PC-9 (cell line): ENCODE results near the gene RYR2. TPM values are rescaled to one million over a fixed set of nuclear protein-coding genes. Genes with fewer than 3 reads are reported as not detected.

Experiments used
- BruUV-seq: library from RNA; stranded (reverse); fragments of 400-500 nt; replicated peaks from 2 replicates; lab custom pipeline; 2021; lab: Mats Ljungman, UMichigan
- CTCF ChIA-PET: fragments of 300-600 bp; sonication (Branson Sonifier 250); formaldehyde crosslinking; loops from one replicate; lab custom pipeline; 2022; ENCODE audit warnings: antibody characterized with exemption; lab: Charles Lee
- POLR2A ChIA-PET: fragments of 300-600 bp; sonication (Branson Sonifier 250); formaldehyde crosslinking; loops from one replicate; lab custom pipeline; 2022; ENCODE audit warnings: antibody characterized with exemption; ENCODE audit not compliant: unreplicated experiment; lab: Charles Lee
- DNase-seq, 2 experiments: peaks; one replicate each; pipeline versions ENCODE4 v3.0.0 to v3.0.0-alpha.2; 2015 to 2022; ENCODE audit warnings: mixed read lengths in 1 of 2
- H2AFZ ChIP-seq: fragments of 200-600 bp; sonication (generic); 2 replicates; pipeline ENCODE4 v1.8.1; 2017; ENCODE audit warnings: antibody characterized with exemption
- H3F3A ChIP-seq: fragments of 200-600 bp; sonication (generic); 2 replicates; pipeline ENCODE4 v1.8.1; 2017; ENCODE audit warnings: antibody characterized with exemption, mild to moderate bottlenecking, low read depth; ENCODE audit not compliant: insufficient read depth
- H3K27ac ChIP-seq: fragments of 200-600 bp; sonication (generic); 2 replicates; pipeline ENCODE4 v1.6.1; 2016; ENCODE audit warnings: mixed run types
- H3K27me3 ChIP-seq: fragments of 200-600 bp; sonication (generic); 2 replicates; pipeline ENCODE4 v1.6.1; 2016; ENCODE audit warnings: low read depth, mixed run types; ENCODE audit not compliant: insufficient read depth
- H3K36me3 ChIP-seq: fragments of 200-600 bp; sonication (generic); 2 replicates; pipeline ENCODE4 v1.6.1; 2016; ENCODE audit warnings: low read depth, mixed run types
- H3K4me1 ChIP-seq: fragments of 200-600 bp; sonication (generic); replicated peaks from 2 replicates; pipeline ENCODE4 v1.6.1; 2016; ENCODE audit warnings: mixed run types; ENCODE audit not compliant: insufficient read depth
- H3K4me2 ChIP-seq: fragments of 200-600 bp; sonication (generic); 2 replicates; pipeline ENCODE4 v1.6.1; 2017; ENCODE audit warnings: mixed run types
- H3K4me3 ChIP-seq: fragments of 200-600 bp; sonication (generic); 2 replicates; pipeline ENCODE4 v1.6.1; 2016; ENCODE audit warnings: mixed run types
- H3K79me2 ChIP-seq: fragments of 200-600 bp; sonication (generic); 2 replicates; pipeline ENCODE4 v1.6.1; 2017; ENCODE audit warnings: low read depth, mixed run types
- H3K9me2 ChIP-seq: fragments of 200-600 bp; sonication (generic); 2 replicates; pipeline ENCODE4 v1.8.1; 2017; ENCODE audit warnings: mild to moderate bottlenecking; ENCODE audit not compliant: insufficient read depth
- H3K9me3 ChIP-seq: fragments of 200-600 bp; sonication (generic); 2 replicates; pipeline ENCODE4 v1.8.1; 2016; ENCODE audit warnings: low read depth; ENCODE audit not compliant: insufficient read depth
- H4K20me1 ChIP-seq: fragments of 200-600 bp; sonication (generic); 2 replicates; pipeline ENCODE4 v1.8.1; 2017; ENCODE audit not compliant: insufficient read depth
- EZH2 ChIP-seq: fragments of 200-600 bp; sonication (generic); IDR thresholded peaks from 2 replicates; pipeline ENCODE4 v1.8.0; 2017; ENCODE audit warnings: antibody characterized with exemption, low read depth
- intact Hi-C: fragments of 100-400 bp; cut with micrococcal nuclease; formaldehyde crosslinking; loops from one replicate; pipeline ENCODE4 v1.10.0; 2022; ENCODE audit not compliant: unreplicated experiment
- total RNA-seq: library from RNA; stranded (reverse); gene quantifications from 2 replicates; pipeline ENCODE4 v1.2.3, GENCODE V29; 2021
- TF ChIP-seq, protein P1 (sequence below): fragments of 200-600 bp; sonication (generic); conservative IDR thresholded peaks from 2 replicates; pipeline ENCODE4 v1.6.1; 2017; ENCODE audit warnings: mixed run types, antibody characterized with exemption, mild to moderate bottlenecking, moderate library complexity

RYR2 gene
- total RNA-seq, 1 experiment from 2014 or later, result not detected

DNA sequence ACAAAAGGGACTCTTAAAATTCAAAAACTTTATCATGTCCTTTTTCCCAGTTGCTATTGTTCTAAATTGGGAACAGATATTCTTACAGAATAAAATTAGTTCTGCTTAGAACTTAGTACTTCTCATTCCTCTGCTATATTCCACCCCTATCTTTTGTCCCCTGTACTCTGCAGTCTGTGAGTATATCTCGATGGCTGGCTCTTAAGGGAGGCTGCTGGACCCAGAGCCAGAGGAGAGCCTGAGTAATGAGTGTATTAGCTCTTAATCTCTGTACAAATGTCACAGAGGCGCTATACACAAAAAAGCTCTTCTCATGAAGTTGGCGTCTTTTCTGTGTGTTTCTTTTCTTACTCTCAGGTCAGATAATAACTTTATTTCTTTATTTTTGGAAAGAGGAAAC is 425.3 kb downstream of the RYR2 start:
- TF ChIP-seq, protein P1, sequence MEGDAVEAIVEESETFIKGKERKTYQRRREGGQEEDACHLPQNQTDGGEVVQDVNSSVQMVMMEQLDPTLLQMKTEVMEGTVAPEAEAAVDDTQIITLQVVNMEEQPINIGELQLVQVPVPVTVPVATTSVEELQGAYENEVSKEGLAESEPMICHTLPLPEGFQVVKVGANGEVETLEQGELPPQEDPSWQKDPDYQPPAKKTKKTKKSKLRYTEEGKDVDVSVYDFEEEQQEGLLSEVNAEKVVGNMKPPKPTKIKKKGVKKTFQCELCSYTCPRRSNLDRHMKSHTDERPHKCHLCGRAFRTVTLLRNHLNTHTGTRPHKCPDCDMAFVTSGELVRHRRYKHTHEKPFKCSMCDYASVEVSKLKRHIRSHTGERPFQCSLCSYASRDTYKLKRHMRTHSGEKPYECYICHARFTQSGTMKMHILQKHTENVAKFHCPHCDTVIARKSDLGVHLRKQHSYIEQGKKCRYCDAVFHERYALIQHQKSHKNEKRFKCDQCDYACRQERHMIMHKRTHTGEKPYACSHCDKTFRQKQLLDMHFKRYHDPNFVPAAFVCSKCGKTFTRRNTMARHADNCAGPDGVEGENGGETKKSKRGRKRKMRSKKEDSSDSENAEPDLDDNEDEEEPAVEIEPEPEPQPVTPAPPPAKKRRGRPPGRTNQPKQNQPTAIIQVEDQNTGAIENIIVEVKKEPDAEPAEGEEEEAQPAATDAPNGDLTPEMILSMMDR, result no peak
- TF ChIP-seq EZH2, result no peak
- H3K9me2 ChIP-seq, result no peaks in the 10 kb centered on the region
- no peak for DNase-seq
- H3K36me3 ChIP-seq, result no peaks in the 10 kb centered on the region
- H3K4me2 ChIP-seq, result no peak overlapping the region
- no peaks in the 10 kb centered on the region for H3K9me3 ChIP-seq
- H3K4me3 ChIP-seq, result no peak overlapping the region
- CTCF ChIA-PET, result no interaction called here
- intact Hi-C loops, result no loop called here
- H2AFZ ChIP-seq, result no peak overlapping the region
- H3K4me1 ChIP-seq, result no peaks in the 10 kb centered on the region
- no peaks in the 10 kb centered on the region for H3F3A ChIP-seq
- no peaks in the 10 kb centered on the region for H3K79me2 ChIP-seq
- H3K27me3 ChIP-seq, result no peaks in the 10 kb centered on the region
- no peaks in the 10 kb centered on the region for H4K20me1 ChIP-seq
- POLR2A ChIA-PET, result no interaction called here
- H3K27ac ChIP-seq, result no peak overlapping the region
- BruUV-seq, result no TSS peak

DNA sequence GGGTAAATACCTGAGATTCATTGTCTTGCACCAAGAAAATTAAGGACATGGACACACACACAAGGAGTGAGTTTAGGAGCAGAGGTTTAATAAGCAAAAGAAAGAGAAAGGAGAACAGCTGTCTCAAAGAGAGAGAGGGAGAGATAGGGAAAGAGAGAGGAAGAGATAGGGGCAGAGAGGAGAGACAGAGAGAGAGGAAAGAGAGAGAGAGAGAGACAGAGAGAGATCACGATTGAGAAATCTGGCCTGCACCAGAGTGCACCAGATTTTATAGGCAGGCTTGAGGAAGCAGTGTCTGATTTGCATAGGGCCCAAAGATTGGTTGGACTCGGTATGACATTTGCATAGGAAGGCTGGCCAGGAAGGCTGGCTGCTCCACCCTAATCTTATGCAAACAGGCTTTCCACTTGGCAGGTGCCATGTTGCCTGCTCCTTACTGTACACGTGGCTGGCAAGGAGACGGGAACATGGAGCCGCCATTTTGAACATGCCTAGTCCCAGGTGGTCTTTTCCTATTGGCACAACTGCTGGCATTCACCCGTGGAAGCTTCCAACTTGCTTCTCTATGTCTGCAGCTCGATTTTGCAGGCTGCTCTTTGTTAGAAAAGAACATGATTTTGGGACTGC is 428.8 kb downstream of the RYR2 start:
- no peak overlapping the region for H2AFZ ChIP-seq
- no peaks in the 10 kb centered on the region for H3K36me3 ChIP-seq
- no peak overlapping the region for H3K27ac ChIP-seq
- no peak overlapping the region for H3K4me2 ChIP-seq
- TF ChIP-seq, protein P1, result no peak
- TF ChIP-seq EZH2, result no peak
- H3F3A ChIP-seq, result no peaks in the 10 kb centered on the region
- BruUV-seq, result no TSS peak
- no peaks in the 10 kb centered on the region for H3K4me1 ChIP-seq
- CTCF ChIA-PET, result no interaction called here
- H3K4me3 ChIP-seq, result no peak overlapping the region
- no peaks in the 10 kb centered on the region for H3K27me3 ChIP-seq
- no peaks in the 10 kb centered on the region for H3K9me3 ChIP-seq
- intact Hi-C loops, result no loop called here
- POLR2A ChIA-PET, result no interaction called here
- no peaks in the 10 kb centered on the region for H3K9me2 ChIP-seq
- no peaks in the 10 kb centered on the region for H3K79me2 ChIP-seq
- no peaks in the 10 kb centered on the region for H4K20me1 ChIP-seq
- no peak for DNase-seq

DNA sequence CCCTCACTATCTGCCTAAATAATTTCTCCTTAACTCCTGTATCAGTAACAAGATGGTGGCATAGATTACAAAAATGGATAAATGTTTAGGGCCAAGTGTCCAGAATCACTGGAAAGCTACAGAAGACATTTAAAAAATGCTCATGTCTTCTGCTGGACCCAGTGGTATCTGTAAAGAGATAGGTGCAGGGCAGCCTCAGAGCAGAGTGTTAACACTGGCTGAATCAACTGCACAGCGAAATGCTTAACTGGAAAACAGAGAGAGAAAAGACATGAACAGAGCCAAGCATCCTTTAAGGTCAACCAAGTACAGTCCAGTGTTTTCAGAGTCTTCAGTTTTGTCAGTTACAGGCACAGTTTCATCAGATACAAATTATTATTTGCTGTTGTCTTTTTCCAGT is 429.4 kb downstream of the RYR2 start:
- BruUV-seq, result no TSS peak
- Histone ChIP-seq H4K20me1 (no peaks in the 10 kb centered on the region), H3F3A (no peaks in the 10 kb centered on the region), H3K79me2 (no peaks in the 10 kb centered on the region), H3K4me2 (no peak overlapping the region), H3K4me1 (no peaks in the 10 kb centered on the region), H3K27ac (no peak overlapping the region), H3K4me3 (no peak overlapping the region), H3K36me3 (no peaks in the 10 kb centered on the region), H2AFZ (no peak overlapping the region), H3K9me3 (no peaks in the 10 kb centered on the region), H3K27me3 (no peaks in the 10 kb centered on the region), H3K9me2 (no peaks in the 10 kb centered on the region)
- intact Hi-C loops, result no loop called here
- TF ChIP-seq, protein P1, result no peak
- TF ChIP-seq EZH2, result no peak
- DNase-seq, result no peak
- CTCF ChIA-PET, result no interaction called here
- POLR2A ChIA-PET, result no interaction called here
